ENCODE results near the gene DSCAM.
A peak's percentile ranks its signal among the peaks of the same experiment; 100 is the strongest.

The DSCAM gene

DNA sequence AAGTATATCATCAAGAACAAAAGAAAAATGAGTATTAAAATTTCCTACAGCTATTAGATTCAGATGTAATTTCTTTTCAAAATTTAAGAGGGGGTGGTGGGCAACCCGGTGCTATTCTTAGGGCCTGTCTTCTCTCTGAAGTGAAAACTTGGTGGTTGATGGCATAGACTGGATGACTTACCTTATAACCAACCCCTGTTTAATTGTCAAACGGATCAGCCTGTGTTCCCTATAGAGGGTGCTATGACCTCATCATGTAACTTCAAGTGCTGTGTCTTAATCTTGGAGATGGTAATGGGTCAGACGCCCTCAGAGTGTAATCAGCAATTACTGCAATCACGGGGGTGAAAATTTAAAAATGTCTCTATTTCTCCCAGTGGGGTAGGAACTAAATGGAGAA lies 803.5 kb downstream of the DSCAM start:
- TF ChIP-seq, protein P1, sequence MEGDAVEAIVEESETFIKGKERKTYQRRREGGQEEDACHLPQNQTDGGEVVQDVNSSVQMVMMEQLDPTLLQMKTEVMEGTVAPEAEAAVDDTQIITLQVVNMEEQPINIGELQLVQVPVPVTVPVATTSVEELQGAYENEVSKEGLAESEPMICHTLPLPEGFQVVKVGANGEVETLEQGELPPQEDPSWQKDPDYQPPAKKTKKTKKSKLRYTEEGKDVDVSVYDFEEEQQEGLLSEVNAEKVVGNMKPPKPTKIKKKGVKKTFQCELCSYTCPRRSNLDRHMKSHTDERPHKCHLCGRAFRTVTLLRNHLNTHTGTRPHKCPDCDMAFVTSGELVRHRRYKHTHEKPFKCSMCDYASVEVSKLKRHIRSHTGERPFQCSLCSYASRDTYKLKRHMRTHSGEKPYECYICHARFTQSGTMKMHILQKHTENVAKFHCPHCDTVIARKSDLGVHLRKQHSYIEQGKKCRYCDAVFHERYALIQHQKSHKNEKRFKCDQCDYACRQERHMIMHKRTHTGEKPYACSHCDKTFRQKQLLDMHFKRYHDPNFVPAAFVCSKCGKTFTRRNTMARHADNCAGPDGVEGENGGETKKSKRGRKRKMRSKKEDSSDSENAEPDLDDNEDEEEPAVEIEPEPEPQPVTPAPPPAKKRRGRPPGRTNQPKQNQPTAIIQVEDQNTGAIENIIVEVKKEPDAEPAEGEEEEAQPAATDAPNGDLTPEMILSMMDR (IDR thresholded peaks at IDR 0.05): peak; percentile 20; the same call in 1 of the 2 replicates

DNA sequence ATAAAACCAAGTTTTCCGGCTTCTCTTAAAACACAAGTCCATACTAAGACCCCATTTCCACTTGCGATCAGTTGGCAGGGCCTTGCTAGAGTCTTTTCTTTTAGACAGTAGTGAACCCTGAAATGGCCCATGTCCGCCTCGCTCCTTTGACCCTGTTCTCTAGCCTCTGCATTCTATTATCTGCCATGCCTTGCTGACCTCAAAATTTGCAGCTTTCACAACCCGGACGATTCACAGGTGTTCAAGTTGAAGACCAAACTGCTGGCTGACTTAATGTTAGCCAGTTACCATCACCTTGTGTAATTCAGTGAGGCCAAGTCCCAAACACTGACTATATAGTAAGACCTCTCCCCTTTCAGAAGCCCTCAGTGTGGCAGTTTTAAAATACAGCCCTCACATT lies 805.5 kb downstream of the DSCAM start:
- TF ChIP-seq, protein P1 (IDR thresholded peaks at IDR 0.05): no peak

DNA sequence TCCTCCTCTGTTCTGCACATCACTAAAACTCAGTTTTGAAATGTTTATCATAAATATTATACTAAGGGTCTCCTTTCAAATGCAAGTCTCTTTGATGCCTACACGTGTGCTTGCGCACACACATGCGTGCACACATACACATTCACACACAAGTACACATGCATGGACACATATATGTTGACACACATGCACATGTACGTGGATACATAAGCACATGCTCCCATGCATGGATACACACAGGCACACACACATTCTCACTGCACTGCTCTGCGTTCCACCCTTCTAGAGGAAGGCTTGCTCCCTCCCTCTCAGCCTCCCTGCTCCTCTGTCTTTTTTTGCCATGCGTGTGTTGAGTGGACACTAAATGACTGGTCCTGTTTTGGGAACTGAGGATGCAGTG lies 817.1 kb downstream of the DSCAM start:
- TF ChIP-seq, protein P1 (IDR thresholded peaks at IDR 0.05): no peak

DNA sequence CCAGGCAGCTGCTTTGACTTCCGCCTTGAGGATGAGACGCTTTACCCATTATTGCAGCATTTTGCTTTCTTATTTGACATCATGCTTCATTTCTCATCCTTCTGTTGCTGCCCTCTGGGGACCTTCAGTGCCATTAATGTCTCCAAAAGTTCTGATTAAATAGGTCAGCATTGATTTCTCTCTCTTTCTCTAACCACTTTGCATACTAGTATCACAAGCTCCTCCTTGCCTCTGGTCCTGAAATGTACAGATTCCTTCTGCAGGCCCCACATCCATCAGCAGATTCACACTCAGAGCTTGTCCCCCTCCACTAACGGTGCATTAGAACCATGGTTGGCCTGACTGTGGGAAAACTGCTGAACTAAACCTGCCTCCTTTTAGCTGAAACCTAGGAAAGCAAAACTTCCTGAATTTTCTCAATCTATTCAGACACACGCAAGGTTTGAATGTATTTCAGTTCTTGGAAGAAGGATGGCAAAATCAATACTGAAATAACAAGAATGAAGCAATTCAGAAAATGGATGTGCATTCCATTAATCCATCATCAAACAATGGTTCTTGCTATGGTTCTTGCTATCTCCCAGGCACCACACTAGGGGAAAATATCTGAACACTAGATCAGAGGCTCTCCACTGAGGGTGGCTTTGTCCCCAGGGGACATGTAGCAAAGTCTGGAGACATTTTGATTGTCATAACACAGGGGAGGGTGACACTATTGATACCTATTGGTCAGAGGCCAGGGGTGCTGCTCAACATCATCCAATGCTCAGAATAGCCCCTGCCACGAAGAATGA lies 825.2 kb downstream of the DSCAM start:
- TF ChIP-seq, protein P1 (IDR thresholded peaks at IDR 0.05): no peak

DNA sequence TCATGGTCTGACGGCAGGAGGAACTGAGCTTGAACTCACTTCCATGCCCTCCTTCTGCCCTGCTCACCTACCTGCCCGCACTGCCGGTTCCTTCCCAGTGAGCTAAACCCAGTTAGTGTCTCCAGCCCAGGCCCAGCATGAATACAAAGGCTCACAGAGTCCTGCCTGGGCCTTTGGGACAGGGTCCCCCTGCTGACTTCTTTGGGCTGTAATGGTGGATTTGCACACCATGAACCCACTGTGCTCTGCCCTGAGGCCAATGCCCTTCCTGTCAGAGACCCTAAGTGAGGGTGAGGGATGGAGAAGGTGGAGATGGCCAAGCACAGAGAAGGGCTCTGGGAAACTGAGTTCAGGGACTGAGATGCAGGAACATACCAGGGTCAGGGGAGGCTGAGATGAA lies 826.3 kb downstream of the DSCAM start:
- TF ChIP-seq, protein P1 (IDR thresholded peaks at IDR 0.05): no peak

DNA sequence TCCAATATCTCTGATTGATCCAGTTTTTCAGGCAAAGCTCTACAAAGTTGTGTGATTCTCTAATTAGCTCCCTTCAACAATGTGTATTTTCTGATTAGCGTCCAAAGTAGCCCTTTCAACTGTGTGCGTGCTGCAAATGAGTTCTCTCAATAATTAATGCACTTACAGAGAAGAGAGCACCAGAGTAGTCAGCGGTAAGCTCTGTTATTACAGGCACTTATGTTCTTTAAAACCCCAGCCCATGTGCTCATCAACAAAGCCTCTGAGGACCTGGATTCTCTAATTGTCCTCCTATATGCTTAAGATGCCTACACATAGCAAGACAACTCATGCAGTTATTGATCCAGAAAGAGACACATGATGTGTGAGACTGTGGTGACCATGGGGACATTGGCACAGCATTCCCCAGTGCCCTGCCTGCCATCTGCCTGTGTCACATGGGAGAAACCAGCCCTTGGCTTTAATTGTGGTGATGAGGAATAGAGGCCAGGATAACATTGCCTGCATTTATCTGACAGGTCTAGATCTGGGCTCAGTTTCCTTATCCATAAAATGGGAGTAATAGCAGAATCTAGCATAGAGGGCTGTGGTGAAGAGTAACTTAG lies 828.0 kb downstream of the DSCAM start:
- TF ChIP-seq, protein P1 (IDR thresholded peaks at IDR 0.05): no peak

DNA sequence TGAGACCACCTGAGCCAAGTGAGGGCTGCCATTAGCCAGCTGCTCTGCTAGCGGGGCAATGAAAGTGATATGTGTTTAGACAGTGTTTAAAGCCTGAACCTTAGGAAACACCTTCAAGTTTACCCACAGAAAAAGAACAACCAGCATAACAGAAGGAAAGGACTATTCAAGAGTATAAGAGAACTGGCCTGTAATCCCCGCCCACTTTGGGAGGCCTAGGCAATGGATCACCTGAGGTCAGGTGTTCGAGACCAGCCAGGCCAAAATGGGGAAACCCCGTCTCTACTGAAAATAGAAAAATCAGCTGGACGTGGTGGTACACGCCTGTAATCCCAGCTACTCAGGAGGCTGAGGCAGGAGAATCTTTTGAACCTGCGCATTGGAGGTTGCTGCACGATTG lies 830.3 kb downstream of the DSCAM start:
- TF ChIP-seq, protein P1 (IDR thresholded peaks at IDR 0.05): no peak
